Measurements from ENCODE around the gene OTOGL. TPM values are rescaled to one million over a fixed set of nuclear protein-coding genes. Genes with fewer than 3 reads are reported as not detected.
"Not testable (repeated sequence)": the region's sequence is repeated elsewhere in the genome, so short reads cannot be mapped to it uniquely, and the experiment has no call there.

OTOGL gene
- total and polyA plus RNA-seq, 2 experiments from 2014 or later: 6.4 to 15.0 TPM

- DNase-seq (ENCODE audit: low read depth in 1 of 2, low spot score in 1 of 2): no peak
- no peak overlapping the region for H3K27ac ChIP-seq
- H3K36me3 ChIP-seq: no peaks in the 10 kb centered on the region
- TF ChIP-seq, protein P1, sequence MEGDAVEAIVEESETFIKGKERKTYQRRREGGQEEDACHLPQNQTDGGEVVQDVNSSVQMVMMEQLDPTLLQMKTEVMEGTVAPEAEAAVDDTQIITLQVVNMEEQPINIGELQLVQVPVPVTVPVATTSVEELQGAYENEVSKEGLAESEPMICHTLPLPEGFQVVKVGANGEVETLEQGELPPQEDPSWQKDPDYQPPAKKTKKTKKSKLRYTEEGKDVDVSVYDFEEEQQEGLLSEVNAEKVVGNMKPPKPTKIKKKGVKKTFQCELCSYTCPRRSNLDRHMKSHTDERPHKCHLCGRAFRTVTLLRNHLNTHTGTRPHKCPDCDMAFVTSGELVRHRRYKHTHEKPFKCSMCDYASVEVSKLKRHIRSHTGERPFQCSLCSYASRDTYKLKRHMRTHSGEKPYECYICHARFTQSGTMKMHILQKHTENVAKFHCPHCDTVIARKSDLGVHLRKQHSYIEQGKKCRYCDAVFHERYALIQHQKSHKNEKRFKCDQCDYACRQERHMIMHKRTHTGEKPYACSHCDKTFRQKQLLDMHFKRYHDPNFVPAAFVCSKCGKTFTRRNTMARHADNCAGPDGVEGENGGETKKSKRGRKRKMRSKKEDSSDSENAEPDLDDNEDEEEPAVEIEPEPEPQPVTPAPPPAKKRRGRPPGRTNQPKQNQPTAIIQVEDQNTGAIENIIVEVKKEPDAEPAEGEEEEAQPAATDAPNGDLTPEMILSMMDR (IDR thresholded peaks at IDR 0.05; ENCODE audit: low read depth, low read length): no peak
- peaks cover 50% of the 10 kb centered on the region for H3K4me1 ChIP-seq (ENCODE audit: low read depth)
- H3K27me3 ChIP-seq: no peaks in the 10 kb centered on the region
- H3K4me3 ChIP-seq: no peak overlapping the region
- no peaks in the 10 kb centered on the region for H3K9me3 ChIP-seq (ENCODE audit: low read depth)
Observed at GRCh38 chr12:80208071-80208470, 108.7 kb downstream of the OTOGL start.

GRCh38 chr12:80211671-80212070, 112.3 kb downstream of the OTOGL start:
- TF ChIP-seq, protein P1 (IDR thresholded peaks at IDR 0.05; ENCODE audit: low read depth, low read length): no peak
- Histone ChIP-seq H3K9me3 (ENCODE audit: low read depth) (no peaks in the 10 kb centered on the region), H3K27ac (peak overlapping the region; percentile 46), H3K27me3 (no peaks in the 10 kb centered on the region), H3K36me3 (no peaks in the 10 kb centered on the region), H3K4me3 (no peak overlapping the region), H3K4me1 (ENCODE audit: low read depth) (peaks cover 52% of the 10 kb centered on the region)
- DNase-seq (ENCODE audit: low read depth in 1 of 2, low spot score in 1 of 2): no peak

- TF ChIP-seq, protein P1 (IDR thresholded peaks at IDR 0.05; ENCODE audit: low read depth, low read length): no peak
- peaks cover 61% of the 10 kb centered on the region for H3K4me1 ChIP-seq (ENCODE audit: low read depth)
- H3K27me3 ChIP-seq: no peaks in the 10 kb centered on the region
- H3K27ac ChIP-seq: peak overlapping the region; percentile 82
- DNase-seq (ENCODE audit: low read depth in 1 of 2, low spot score in 1 of 2): no peak
- no peaks in the 10 kb centered on the region for H3K36me3 ChIP-seq
- no peaks in the 10 kb centered on the region for H3K9me3 ChIP-seq (ENCODE audit: low read depth)
- H3K4me3 ChIP-seq: no peak overlapping the region
Observed at GRCh38 chr12:80212938-80213645, 113.8 kb downstream of the OTOGL start.

- Histone ChIP-seq H3K27me3 (no peaks in the 10 kb centered on the region), H3K4me3 (no peak overlapping the region), H3K27ac (peak overlapping the region; percentile 82), H3K4me1 (ENCODE audit: low read depth) (peaks cover 63% of the 10 kb centered on the region), H3K9me3 (ENCODE audit: low read depth) (no peaks in the 10 kb centered on the region), H3K36me3 (no peaks in the 10 kb centered on the region)
- DNase-seq (ENCODE audit: low read depth in 1 of 2, low spot score in 1 of 2): no peak
- TF ChIP-seq, protein P1 (IDR thresholded peaks at IDR 0.05; ENCODE audit: low read depth, low read length): no peak
Observed at GRCh38 chr12:80213871-80214270, 114.5 kb downstream of the OTOGL start.

DNA sequence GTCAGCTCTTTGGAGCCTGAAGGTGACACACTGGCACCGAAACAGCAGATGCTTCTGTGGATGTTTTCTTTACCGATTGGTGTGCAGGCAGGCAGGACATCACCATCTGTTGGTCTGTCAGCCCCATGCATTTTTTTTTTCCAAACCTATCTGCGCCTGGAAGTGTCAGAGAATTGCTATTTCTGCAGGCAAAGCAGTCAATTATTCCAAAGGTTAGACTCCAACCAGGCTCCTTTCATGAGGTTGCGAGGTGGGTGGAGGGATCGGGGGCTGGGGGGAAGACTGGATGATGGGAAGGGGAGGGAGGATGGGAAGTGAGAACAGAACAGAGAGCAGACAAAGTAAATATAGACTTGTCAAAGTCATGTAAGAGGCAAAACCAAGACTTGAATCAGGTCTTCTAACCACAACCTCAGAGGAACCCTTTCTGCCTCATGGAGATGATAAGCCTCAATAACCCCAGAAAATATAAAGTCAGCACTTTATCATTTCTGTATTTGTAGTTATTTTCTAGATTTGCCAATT, 117.7 kb downstream of the OTOGL start:
- TF ChIP-seq, protein P1 (IDR thresholded peaks at IDR 0.05; ENCODE audit: low read depth, low read length): no peak
- peak in 1 of 2 donors; percentile 79 for DNase-seq (ENCODE audit: low read depth in 1 of 2, low spot score in 1 of 2)
- peaks cover 60% of the 10 kb centered on the region for H3K4me1 ChIP-seq (ENCODE audit: low read depth)

GRCh38 chr12:80218925-80219324, 119.6 kb downstream of the OTOGL start:
- H3K9me3 ChIP-seq (ENCODE audit: low read depth); H3K36me3 ChIP-seq: not testable (repeated sequence)
- peak overlapping the region; percentile 93 for H3K27ac ChIP-seq

More for the DNA sequence above, 117.7 kb downstream of the OTOGL start:
- Histone ChIP-seq H3K27me3 (no peaks in the 10 kb centered on the region), H3K36me3 (no peaks in the 10 kb centered on the region), H3K27ac (peak overlapping the region; percentile 93), H3K4me3 (peak overlapping the region; percentile 22), H3K9me3 (ENCODE audit: low read depth) (no peaks in the 10 kb centered on the region)

More at GRCh38 chr12:80218925-80219324, 119.6 kb downstream of the OTOGL start:
- peaks cover 51% of the 10 kb centered on the region for H3K4me1 ChIP-seq (ENCODE audit: low read depth)
- not testable (repeated sequence) for H3K4me3 ChIP-seq; DNase-seq (ENCODE audit: low read depth in 1 of 2, low spot score in 1 of 2); H3K27me3 ChIP-seq

Data from cardiac muscle cell (in vitro differentiated cells and primary cell).